BE2C (cell line): ENCODE data around the gene KCNK15.

Experiments
- DNase-seq: peaks from one replicate; pipeline ENCODE4 v3.0.0-alpha.2; 2020
- H3K27me3 ChIP-seq: fragments of 250-450 bp; sonication (Bioruptor Pico); 2 replicates; pipeline ENCODE4 v1.5.1; 2020; ENCODE audit warnings: mild to moderate bottlenecking
- H3K36me3 ChIP-seq: fragments of 250-450 bp; sonication (Bioruptor Pico); 2 replicates; pipeline ENCODE4 v1.5.1; 2020; ENCODE audit warnings: mild to moderate bottlenecking
- H3K4me1 ChIP-seq: fragments of 250-450 bp; sonication (Bioruptor Pico); 2 replicates; pipeline ENCODE4 v1.5.1; 2020
- H3K4me3 ChIP-seq: 2 replicates; pipeline ENCODE4 v1.5.1; 2011; ENCODE audit warnings: low read depth, low read length
- H3K9me3 ChIP-seq: fragments of 250-450 bp; sonication (Bioruptor Pico); 2 replicates; pipeline ENCODE4 v1.5.1; 2020
- TF ChIP-seq, protein P1 (sequence below): IDR thresholded peaks from 2 replicates; pipeline ENCODE4 v1.5.1; 2012; ENCODE audit warnings: mild to moderate bottlenecking, low read depth, low read length

KCNK15 gene

DNA sequence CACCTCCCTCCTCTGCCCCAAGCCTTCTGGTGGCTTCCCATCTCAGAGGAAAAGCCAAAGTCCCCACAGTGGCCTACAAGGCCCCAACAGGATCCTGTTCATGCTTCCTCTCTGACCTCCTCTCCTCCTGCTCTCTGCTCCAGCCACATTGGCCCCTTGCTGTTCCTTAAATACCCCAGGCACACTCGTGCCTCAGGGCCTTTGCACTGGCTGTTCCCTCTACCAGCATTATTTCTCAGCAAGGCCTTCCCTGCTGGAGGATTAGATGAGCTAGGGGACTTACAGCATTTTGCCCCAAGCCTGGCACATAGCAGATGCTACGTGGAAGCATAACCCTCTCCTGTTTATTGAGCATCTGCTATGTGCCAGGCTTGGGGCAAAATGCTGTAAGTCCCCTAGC lies 22.7 kb upstream of the KCNK15 start:
- H3K4me3 ChIP-seq: no peak overlapping the region
- H3K9me3 ChIP-seq: no peaks in the 10 kb centered on the region
- no peaks in the 10 kb centered on the region for H3K36me3 ChIP-seq
- no peak for DNase-seq
- H3K4me1 ChIP-seq: peaks cover 4% of the 10 kb centered on the region
- TF ChIP-seq, protein P1, sequence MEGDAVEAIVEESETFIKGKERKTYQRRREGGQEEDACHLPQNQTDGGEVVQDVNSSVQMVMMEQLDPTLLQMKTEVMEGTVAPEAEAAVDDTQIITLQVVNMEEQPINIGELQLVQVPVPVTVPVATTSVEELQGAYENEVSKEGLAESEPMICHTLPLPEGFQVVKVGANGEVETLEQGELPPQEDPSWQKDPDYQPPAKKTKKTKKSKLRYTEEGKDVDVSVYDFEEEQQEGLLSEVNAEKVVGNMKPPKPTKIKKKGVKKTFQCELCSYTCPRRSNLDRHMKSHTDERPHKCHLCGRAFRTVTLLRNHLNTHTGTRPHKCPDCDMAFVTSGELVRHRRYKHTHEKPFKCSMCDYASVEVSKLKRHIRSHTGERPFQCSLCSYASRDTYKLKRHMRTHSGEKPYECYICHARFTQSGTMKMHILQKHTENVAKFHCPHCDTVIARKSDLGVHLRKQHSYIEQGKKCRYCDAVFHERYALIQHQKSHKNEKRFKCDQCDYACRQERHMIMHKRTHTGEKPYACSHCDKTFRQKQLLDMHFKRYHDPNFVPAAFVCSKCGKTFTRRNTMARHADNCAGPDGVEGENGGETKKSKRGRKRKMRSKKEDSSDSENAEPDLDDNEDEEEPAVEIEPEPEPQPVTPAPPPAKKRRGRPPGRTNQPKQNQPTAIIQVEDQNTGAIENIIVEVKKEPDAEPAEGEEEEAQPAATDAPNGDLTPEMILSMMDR: no peak
- H3K27me3 ChIP-seq: no peaks in the 10 kb centered on the region

- H3K27me3 ChIP-seq: no peaks in the 10 kb centered on the region
- no peaks in the 10 kb centered on the region for H3K9me3 ChIP-seq
- no peak overlapping the region for H3K4me3 ChIP-seq
- no peak for DNase-seq
- H3K36me3 ChIP-seq: no peaks in the 10 kb centered on the region
- peaks cover 4% of the 10 kb centered on the region for H3K4me1 ChIP-seq
- TF ChIP-seq, protein P1: no peak
These were observed 22.3 kb upstream of the KCNK15 start for GRCh38 chr20:44723391-44723790.

GRCh38 chr20:44723798-44724362 lies 21.8 kb upstream of the KCNK15 start:
- H3K27me3 ChIP-seq: no peaks in the 10 kb centered on the region
- H3K4me3 ChIP-seq: no peak overlapping the region
- DNase-seq: no peak
- no peaks in the 10 kb centered on the region for H3K9me3 ChIP-seq
- TF ChIP-seq, protein P1: no peak
- H3K36me3 ChIP-seq: no peaks in the 10 kb centered on the region
- H3K4me1 ChIP-seq: peaks cover 7% of the 10 kb centered on the region

DNA sequence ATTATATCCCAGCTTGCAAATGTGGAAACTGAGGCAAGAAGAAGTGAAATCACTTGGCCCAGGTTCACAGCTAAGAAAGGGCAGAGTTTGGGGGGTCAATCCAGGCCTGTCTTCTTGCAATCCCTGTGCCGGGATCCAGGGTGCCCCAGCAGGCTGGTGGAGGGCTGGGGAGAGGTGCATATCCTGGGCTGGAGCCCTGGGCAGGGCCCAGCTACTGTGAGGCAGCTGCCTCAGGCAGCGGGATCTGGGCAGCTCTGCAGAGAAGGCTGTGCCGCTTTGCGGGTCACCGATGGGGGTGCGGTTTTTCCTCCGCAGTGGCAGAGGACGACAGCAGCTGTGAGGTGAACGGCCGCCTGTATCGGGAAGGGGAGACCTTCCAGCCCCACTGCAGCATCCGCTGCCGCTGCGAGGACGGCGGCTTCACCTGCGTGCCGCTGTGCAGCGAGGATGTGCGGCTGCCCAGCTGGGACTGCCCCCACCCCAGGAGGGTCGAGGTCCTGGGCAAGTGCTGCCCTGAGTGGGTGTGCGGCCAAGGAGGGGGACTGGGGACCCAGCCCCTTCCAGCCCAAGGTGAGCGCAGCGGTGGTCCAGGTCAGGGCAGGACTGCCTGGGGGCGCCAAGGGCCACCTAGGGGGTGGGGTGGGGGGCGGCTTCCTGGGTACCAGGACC lies 21.1 kb upstream of the KCNK15 start:
- Histone ChIP-seq H3K36me3 (no peaks in the 10 kb centered on the region), H3K27me3 (no peaks in the 10 kb centered on the region), H3K9me3 (no peaks in the 10 kb centered on the region), H3K4me1 (peaks cover 9% of the 10 kb centered on the region), H3K4me3 (no peak overlapping the region)
- TF ChIP-seq, protein P1: no peak
- DNase-seq: no peak

DNA sequence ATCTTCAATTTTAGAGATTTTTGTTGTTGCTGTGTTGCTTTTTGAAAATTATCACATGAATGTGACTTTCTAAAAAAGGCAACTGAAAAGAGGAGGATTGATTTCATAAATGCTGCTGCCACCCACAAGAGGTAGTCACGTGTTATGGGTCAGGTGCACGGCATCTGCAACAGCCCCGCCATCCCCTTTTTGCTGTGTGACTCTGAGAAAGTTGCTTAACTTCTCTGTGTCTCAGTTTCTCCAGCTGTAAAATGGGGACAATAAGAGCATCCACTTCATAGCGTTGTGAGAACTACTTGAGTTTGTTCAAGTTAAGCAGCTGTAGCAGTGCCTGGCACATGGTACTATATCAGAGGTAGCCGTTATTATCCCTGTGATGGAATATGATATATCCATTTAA lies 19.8 kb upstream of the KCNK15 start:
- Histone ChIP-seq H3K9me3 (no peaks in the 10 kb centered on the region), H3K4me1 (peaks cover 7% of the 10 kb centered on the region), H3K36me3 (no peaks in the 10 kb centered on the region), H3K27me3 (no peaks in the 10 kb centered on the region), H3K4me3 (no peak overlapping the region)
- DNase-seq: no peak
- TF ChIP-seq, protein P1: no peak

DNA sequence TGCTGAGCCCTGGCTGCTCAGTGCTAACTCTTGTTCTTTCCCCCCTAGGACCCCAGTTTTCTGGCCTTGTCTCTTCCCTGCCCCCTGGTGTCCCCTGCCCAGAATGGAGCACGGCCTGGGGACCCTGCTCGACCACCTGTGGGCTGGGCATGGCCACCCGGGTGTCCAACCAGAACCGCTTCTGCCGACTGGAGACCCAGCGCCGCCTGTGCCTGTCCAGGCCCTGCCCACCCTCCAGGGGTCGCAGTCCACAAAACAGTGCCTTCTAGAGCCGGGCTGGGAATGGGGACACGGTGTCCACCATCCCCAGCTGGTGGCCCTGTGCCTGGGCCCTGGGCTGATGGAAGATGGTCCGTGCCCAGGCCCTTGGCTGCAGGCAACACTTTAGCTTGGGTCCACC lies 18.6 kb upstream of the KCNK15 start:
- Histone ChIP-seq H3K4me3 (no peak overlapping the region), H3K4me1 (peaks cover 6% of the 10 kb centered on the region)
- TF ChIP-seq, protein P1: no peak

More for the DNA sequence above, 18.6 kb upstream of the KCNK15 start:
- no peaks in the 10 kb centered on the region for H3K9me3 ChIP-seq
- no peaks in the 10 kb centered on the region for H3K36me3 ChIP-seq
- DNase-seq: no peak
- H3K27me3 ChIP-seq: no peaks in the 10 kb centered on the region
